KMS-11 (cell line): ENCODE results near the gene NT5M.
A peak's percentile ranks its signal among the peaks of the same experiment; 100 is the strongest.
"Not testable (repeated sequence)": the region's sequence is repeated elsewhere in the genome, so short reads cannot be mapped to it uniquely, and the experiment has no call there.

Source experiments
- H2AFZ ChIP-seq: fragments of 200-600 bp; sonication (generic); 2 replicates; pipeline ENCODE4 v1.6.1; 2016; ENCODE audit warnings: antibody characterized with exemption, mixed run types, low read depth
- H3K27ac ChIP-seq: fragments of 200-600 bp; sonication (generic); 2 replicates; pipeline ENCODE4 v1.6.1; 2016; ENCODE audit warnings: mild to moderate bottlenecking, mixed run types
- H3K27me3 ChIP-seq: fragments of 200-600 bp; sonication (generic); 2 replicates; pipeline ENCODE4 v1.6.1; 2017; ENCODE audit warnings: mild to moderate bottlenecking, low read depth, mixed run types, moderate library complexity; ENCODE audit not compliant: insufficient read depth
- H3K36me3 ChIP-seq: fragments of 200-600 bp; sonication (generic); 2 replicates; pipeline ENCODE4 v1.6.1; 2017; ENCODE audit warnings: mild to moderate bottlenecking, mixed run types; ENCODE audit not compliant: insufficient read depth
- H3K4me1 ChIP-seq: fragments of 200-600 bp; sonication (generic); 2 replicates; pipeline ENCODE4 v1.6.1; 2016; ENCODE audit warnings: mild to moderate bottlenecking, low read depth, mixed run types; ENCODE audit not compliant: poor library complexity, severe bottlenecking
- H3K4me2 ChIP-seq: fragments of 200-600 bp; sonication (generic); 2 replicates; pipeline ENCODE4 v1.7.0; 2016; ENCODE audit warnings: mild to moderate bottlenecking, mixed run types
- H3K4me3 ChIP-seq: fragments of 200-600 bp; sonication (generic); IDR thresholded peaks from 2 replicates; pipeline ENCODE4 v1.6.1; 2017; ENCODE audit warnings: low read depth, low read length, mixed read lengths; ENCODE audit not compliant: insufficient read depth
- H3K79me2 ChIP-seq: fragments of 200-600 bp; sonication (generic); 2 replicates; pipeline ENCODE4 v1.6.1; 2016; ENCODE audit warnings: low read depth, mixed run types; ENCODE audit not compliant: insufficient read depth
- H3K9ac ChIP-seq: fragments of 200-600 bp; sonication (generic); 2 replicates; pipeline ENCODE4 v1.6.1; 2016; ENCODE audit warnings: mild to moderate bottlenecking, mixed run types
- H4K20me1 ChIP-seq: fragments of 200-600 bp; sonication (generic); 2 replicates; pipeline ENCODE4 v1.6.1; 2016; ENCODE audit warnings: mild to moderate bottlenecking, mixed run types; ENCODE audit not compliant: insufficient read depth
- TF ChIP-seq, protein P1 (sequence below): fragments of 200-600 bp; sonication (generic); conservative IDR thresholded peaks from 2 replicates; pipeline ENCODE4 v1.6.1; 2017; ENCODE audit warnings: low read depth, mild to moderate bottlenecking, antibody characterized with exemption, low read length, moderate library complexity, mixed read lengths

NT5M gene

DNA sequence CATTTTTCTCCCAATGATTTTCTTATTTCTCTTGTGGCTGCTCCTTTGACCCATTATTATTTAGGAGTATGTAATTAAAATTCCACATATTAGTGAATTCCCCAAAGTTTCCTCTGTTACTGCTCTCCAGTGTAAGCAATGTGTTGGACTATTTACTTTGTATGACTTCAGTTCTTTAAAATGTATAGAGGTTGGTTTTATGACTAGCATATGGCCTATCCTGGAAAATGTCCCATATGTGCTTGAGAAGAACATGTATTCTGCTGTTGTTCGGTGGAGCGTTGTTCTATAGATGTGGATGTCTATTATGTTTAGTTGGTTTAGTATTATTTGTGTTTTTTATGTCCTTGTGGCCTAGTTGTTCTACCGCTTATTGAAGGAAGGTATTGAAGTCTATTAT is 6.0 kb upstream of the NT5M start:
- no peaks in the 10 kb centered on the region for H4K20me1 ChIP-seq
- TF ChIP-seq, protein P1, sequence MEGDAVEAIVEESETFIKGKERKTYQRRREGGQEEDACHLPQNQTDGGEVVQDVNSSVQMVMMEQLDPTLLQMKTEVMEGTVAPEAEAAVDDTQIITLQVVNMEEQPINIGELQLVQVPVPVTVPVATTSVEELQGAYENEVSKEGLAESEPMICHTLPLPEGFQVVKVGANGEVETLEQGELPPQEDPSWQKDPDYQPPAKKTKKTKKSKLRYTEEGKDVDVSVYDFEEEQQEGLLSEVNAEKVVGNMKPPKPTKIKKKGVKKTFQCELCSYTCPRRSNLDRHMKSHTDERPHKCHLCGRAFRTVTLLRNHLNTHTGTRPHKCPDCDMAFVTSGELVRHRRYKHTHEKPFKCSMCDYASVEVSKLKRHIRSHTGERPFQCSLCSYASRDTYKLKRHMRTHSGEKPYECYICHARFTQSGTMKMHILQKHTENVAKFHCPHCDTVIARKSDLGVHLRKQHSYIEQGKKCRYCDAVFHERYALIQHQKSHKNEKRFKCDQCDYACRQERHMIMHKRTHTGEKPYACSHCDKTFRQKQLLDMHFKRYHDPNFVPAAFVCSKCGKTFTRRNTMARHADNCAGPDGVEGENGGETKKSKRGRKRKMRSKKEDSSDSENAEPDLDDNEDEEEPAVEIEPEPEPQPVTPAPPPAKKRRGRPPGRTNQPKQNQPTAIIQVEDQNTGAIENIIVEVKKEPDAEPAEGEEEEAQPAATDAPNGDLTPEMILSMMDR: no peak
- no peak overlapping the region for H3K4me3 ChIP-seq
- H3K4me2 ChIP-seq: no peak overlapping the region
- H3K27me3 ChIP-seq: no peaks in the 10 kb centered on the region
- no peak overlapping the region for H2AFZ ChIP-seq
- peaks cover 28% of the 10 kb centered on the region for H3K4me1 ChIP-seq
- H3K27ac ChIP-seq: no peak overlapping the region
- no peaks in the 10 kb centered on the region for H3K36me3 ChIP-seq
- H3K9ac ChIP-seq: no peak overlapping the region
- H3K79me2 ChIP-seq: no peaks in the 10 kb centered on the region

DNA sequence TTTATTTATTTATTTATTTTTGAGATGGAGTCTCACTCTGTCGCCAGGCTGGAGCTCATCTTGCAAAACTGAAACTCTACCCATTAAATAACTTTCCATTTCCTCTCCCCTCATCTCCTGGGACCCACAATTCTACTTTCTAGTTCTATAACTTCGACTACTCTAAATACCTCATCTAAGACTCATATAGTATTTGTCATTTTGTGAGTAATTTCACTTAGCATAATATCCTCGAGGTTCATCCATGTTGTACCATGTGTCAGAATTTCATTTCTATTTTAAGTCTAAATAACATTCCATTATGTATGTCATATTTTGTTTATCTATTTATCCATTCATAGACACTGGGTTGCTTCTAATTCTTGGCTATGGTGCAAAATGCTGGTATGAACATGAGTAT is 5.1 kb upstream of the NT5M start:
- H3K9ac ChIP-seq: no peak overlapping the region
- H3K4me1 ChIP-seq: peaks cover 28% of the 10 kb centered on the region
- no peaks in the 10 kb centered on the region for H4K20me1 ChIP-seq
- H3K4me3 ChIP-seq: no peak overlapping the region
- no peaks in the 10 kb centered on the region for H3K79me2 ChIP-seq
- no peak overlapping the region for H3K27ac ChIP-seq
- TF ChIP-seq, protein P1: no peak
- H3K4me2 ChIP-seq: no peak overlapping the region
- H3K27me3 ChIP-seq: no peaks in the 10 kb centered on the region
- H2AFZ ChIP-seq: no peak overlapping the region
- no peaks in the 10 kb centered on the region for H3K36me3 ChIP-seq

DNA sequence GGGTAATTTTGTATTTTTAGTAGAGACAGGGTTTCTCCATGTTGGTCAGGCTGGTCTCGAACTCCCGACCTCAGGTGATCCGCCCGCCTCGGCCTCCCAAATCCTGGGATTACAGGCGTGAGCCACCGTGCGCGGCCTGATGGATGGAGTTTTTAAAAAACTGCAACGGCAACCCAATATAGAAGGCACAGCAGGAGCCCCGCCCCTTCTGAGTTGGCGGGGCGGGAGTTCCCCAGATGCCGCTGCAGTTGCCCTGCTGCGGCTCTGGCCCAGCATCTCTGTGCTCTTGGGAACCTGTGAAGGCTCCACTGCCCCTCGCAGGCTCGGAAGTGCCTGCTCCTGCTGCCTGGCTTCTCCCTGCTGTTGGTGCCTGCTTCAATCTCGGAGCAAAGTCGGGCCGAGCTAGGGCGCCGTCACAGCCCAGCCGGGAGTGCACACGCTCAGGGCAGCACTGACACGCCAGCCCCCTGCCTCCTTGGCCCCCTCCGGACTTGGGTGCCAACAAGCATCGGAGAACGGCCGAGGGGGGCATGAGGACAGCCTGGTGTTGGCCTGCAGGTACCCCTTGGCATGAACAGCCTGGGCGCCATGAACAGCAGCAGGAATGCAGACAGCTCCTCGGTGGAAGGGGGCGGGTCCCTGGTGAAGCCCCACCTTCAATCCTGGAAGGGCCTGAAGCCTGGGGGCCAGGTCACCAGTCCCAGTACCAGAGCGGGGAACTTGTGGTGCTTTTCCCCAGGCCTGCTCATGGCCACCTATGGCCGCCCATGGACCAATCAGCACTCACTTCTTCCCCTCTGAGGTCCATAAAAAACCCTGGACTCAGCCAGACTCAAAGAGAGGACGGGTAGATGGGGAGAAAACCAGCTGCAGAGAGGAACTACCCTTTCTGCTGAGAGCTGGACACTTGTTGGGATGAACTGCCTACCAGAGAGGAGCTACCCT is 2.3 kb upstream of the NT5M start:
- H4K20me1 ChIP-seq: no peaks in the 10 kb centered on the region
- no peak overlapping the region for H2AFZ ChIP-seq
- H3K27ac ChIP-seq: no peak overlapping the region
- TF ChIP-seq, protein P1: no peak
- no peak overlapping the region for H3K4me2 ChIP-seq
- H3K4me1 ChIP-seq: peaks cover 41% of the 10 kb centered on the region
- no peaks in the 10 kb centered on the region for H3K79me2 ChIP-seq
- H3K4me3 ChIP-seq: no peak overlapping the region
- H3K36me3 ChIP-seq: no peaks in the 10 kb centered on the region
- H3K9ac ChIP-seq: no peak overlapping the region
- no peaks in the 10 kb centered on the region for H3K27me3 ChIP-seq

DNA sequence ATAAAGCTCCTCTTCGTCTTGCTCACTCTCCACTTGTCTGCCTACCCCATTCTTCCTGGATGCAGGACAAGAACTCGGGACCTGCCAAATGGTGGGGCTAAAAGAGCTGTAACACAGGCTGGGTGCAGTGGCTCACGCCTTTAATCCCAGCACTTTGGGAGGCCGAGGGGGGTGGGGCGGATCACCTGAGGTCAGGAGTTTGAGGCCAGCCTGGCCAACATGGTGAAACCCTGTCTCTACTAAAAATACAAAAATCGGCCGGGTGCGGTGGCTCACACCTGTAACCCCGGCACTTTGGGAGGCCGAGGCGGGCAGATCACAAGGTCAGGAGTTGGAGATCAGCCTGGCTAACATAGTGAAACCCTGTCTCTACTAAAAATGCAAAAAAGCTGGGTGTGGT is 1.5 kb upstream of the NT5M start:
- H3K27me3 ChIP-seq, H3K79me2 ChIP-seq, H3K4me3 ChIP-seq, H2AFZ ChIP-seq, H4K20me1 ChIP-seq, H3K9ac ChIP-seq, H3K27ac ChIP-seq, H3K36me3 ChIP-seq, H3K4me2 ChIP-seq: not testable (repeated sequence)
- peaks cover 39% of the 10 kb centered on the region for H3K4me1 ChIP-seq

DNA sequence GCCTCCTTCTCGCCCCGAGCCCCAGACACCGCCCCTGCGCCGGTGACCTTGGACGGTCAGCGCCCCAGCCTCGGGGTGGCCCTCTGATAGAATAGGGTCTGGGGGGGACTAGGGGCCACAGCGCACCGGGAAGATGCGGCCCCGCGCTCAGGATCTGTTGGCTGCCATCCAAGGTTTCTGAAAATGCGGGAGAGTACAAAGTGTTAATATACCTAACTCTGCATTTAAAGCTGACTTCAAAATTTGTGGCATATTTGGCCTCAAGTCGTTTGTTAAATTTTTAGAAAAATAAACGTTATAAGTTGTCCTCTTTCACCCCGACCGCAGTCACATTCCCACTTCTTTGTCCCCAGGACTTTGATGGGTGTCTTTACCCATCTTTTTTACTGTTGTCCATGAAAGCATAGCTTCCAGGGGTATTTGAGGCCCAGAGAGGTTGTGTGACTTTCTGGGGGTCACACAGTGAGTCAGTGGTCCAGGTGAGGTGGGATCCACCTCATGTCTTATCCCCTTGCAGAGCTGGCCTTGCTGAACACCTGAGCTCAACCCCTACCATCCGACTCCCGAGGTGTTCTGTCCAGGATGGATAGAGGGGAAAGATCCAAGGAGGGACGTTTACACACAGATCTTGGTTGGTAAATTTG is 796 bp downstream of the NT5M start:
- no peaks in the 10 kb centered on the region for H3K27me3 ChIP-seq
- no peaks in the 10 kb centered on the region for H3K36me3 ChIP-seq
- H3K4me1 ChIP-seq: peaks cover 24% of the 10 kb centered on the region
- H3K4me2 ChIP-seq: peak overlapping the region; percentile 89
- no peaks in the 10 kb centered on the region for H4K20me1 ChIP-seq
- no peak overlapping the region for H2AFZ ChIP-seq
- peak overlapping the region; percentile 23; the same call in 1 of the 2 replicates for H3K27ac ChIP-seq
- TF ChIP-seq, protein P1: no peak
- no peak overlapping the region for H3K4me3 ChIP-seq
- H3K9ac ChIP-seq: peak overlapping the region; percentile 37; the same call in 1 of the 2 replicates
- no peaks in the 10 kb centered on the region for H3K79me2 ChIP-seq
